OCI-M1 (cell line): ENCODE results near the gene RUNDC3A.
"Not testable (repeated sequence)": the region's sequence is repeated elsewhere in the genome, so short reads cannot be mapped to it uniquely, and the experiment has no call there.

Experiments used
- DNase-seq: peaks from one replicate; lab custom pipeline; 2025; lab: John Stamatoyannopoulos, UW

RUNDC3A gene

GRCh38 chr17:44359006-44359405 is 50.6 kb downstream of the RUNDC3A start:
- DNase-seq: no peak

GRCh38 chr17:44359458-44360143 is 51.2 kb downstream of the RUNDC3A start:
- no peak for DNase-seq

- DNase-seq: no peak
These were observed 51.7 kb downstream of the RUNDC3A start for GRCh38 chr17:44360144-44360533.

- no peak for DNase-seq
These were observed 52.4 kb downstream of the RUNDC3A start for GRCh38 chr17:44360826-44361225.

- DNase-seq: no peak
These were observed 53.2 kb downstream of the RUNDC3A start for GRCh38 chr17:44361292-44362260.

GRCh38 chr17:44362459-44362948 is 54.1 kb downstream of the RUNDC3A start:
- no peak for DNase-seq

GRCh38 chr17:44362949-44363612 is 54.7 kb downstream of the RUNDC3A start:
- peak; percentile 38 for DNase-seq

GRCh38 chr17:44363613-44364159 is 55.3 kb downstream of the RUNDC3A start, which contains the start of gene FAM171A2:
Gene FAM171A2 (minus strand): TSS chr17:44363853. CDS start chr17:44363714, 139 bp downstream.
- DNase-seq: peak; percentile 76

GRCh38 chr17:44365051-44365450 is 56.6 kb downstream of the RUNDC3A start:
- DNase-seq: not testable (repeated sequence)

GRCh38 chr17:44367231-44367979 is 59.0 kb downstream of the RUNDC3A start:
- DNase-seq: peak; percentile 38
